Measurements from ENCODE around the gene GNPDA1.
A peak's percentile ranks its signal among the peaks of the same experiment; 100 is the strongest.

- TF ChIP-seq CTCF (IDR thresholded peaks at IDR 0.05) (no peak), POLR2A (IDR thresholded peaks at IDR 0.05) (no peak), POLR2AphosphoS5 (IDR thresholded peaks at IDR 0.05; ENCODE audit: insufficient read depth in 1 of 2, low read depth in 1 of 2) (peak in 1 of 2 donors; percentile 35)
Observed at GRCh38 chr5:142015781-142016533, 3.1 kb upstream of the GNPDA1 start.

Data from vagina (tissue), 2 donors.